Measurements from ENCODE around the gene DENND4A. TPM values are rescaled to one million over a fixed set of nuclear protein-coding genes. Genes with fewer than 3 reads are reported as not detected.

Gene DENND4A
- total RNA-seq, 4 donors from 2014 or later = 20.3 to 42.3 (median 33.7) TPM

DNA sequence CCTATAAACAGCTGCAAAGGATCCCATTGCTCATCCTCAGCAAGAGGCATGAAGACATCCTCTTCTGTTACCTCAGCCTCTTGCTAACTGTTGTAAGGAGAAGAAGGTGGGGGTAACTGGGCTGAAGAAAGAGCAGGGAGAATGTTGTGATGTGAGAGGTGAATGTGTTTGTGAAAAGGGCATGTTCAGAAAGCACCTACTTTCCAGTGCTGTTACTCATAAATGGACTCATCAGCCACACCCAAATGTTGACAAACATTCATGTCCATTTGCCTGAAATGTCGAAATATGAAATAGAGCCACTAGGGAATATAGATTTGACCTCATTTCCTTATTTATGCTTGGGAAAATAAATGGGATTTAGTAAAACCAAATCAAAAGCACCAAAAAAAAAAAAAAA lies 157.7 kb downstream of the DENND4A start:
- H3K4me3 ChIP-seq = no peak overlapping the region
- ATAC-seq = no peak
- no peaks in the 10 kb centered on the region for H3K27me3 ChIP-seq
- no peaks in the 10 kb centered on the region for H3K36me3 ChIP-seq
- H3K27ac ChIP-seq = no peak overlapping the region
- no peaks in the 10 kb centered on the region for H3K9me3 ChIP-seq
- peaks cover 0 to 9% (median 0%) of the 10 kb centered on the region in 3 donors for H3K4me1 ChIP-seq
- no peak for TF ChIP-seq EP300 (IDR thresholded peaks at IDR 0.05)
- no peak for TF ChIP-seq POLR2A (IDR thresholded peaks at IDR 0.05)
- no peak for TF ChIP-seq POLR2AphosphoS5 (IDR thresholded peaks at IDR 0.05)
- TF ChIP-seq, protein P1, sequence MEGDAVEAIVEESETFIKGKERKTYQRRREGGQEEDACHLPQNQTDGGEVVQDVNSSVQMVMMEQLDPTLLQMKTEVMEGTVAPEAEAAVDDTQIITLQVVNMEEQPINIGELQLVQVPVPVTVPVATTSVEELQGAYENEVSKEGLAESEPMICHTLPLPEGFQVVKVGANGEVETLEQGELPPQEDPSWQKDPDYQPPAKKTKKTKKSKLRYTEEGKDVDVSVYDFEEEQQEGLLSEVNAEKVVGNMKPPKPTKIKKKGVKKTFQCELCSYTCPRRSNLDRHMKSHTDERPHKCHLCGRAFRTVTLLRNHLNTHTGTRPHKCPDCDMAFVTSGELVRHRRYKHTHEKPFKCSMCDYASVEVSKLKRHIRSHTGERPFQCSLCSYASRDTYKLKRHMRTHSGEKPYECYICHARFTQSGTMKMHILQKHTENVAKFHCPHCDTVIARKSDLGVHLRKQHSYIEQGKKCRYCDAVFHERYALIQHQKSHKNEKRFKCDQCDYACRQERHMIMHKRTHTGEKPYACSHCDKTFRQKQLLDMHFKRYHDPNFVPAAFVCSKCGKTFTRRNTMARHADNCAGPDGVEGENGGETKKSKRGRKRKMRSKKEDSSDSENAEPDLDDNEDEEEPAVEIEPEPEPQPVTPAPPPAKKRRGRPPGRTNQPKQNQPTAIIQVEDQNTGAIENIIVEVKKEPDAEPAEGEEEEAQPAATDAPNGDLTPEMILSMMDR (IDR thresholded peaks at IDR 0.05) = no peak
- 83 to 86% methylated on average over 1 of the region's 1 CpG for WGBS, 2 donors (ENCODE audit: low coverage in 1 of 2)

DNA sequence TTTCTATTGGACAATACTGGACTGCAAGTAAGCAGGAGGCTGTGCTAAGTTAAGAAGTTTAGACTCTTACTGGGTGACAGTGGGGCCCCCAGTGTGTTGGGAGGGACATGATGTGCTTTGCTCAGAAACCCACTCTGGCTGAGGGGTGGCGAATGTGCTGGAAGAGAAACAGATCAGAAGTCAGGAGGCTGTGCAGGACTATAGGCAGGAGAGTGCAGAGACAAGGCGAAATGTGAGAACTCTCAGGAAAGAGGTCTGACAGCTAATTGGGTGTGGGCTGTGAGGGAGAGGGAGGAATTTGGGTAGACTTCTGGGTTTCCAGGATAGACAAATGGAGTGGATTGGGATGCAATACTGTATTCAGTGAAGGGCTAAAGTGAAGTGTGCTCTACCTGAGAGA lies 158.3 kb downstream of the DENND4A start:
- Histone ChIP-seq H3K4me1 (peaks cover 0 to 7% (median 0%) of the 10 kb centered on the region in 3 donors), H3K36me3 (no peaks in the 10 kb centered on the region), H3K27ac (no peak overlapping the region), H3K9me3 (no peaks in the 10 kb centered on the region), H3K4me3 (no peak overlapping the region), H3K27me3 (no peaks in the 10 kb centered on the region)
- 76% methylated on average over 2 of the region's 2 CpGs; no CpG with 5 or more reads in 1 of the 2 donors for WGBS, 2 donors (ENCODE audit: low coverage in 1 of 2)
- TF ChIP-seq, protein P1 (IDR thresholded peaks at IDR 0.05) = no peak
- TF ChIP-seq EP300 (IDR thresholded peaks at IDR 0.05) = no peak
- no peak for TF ChIP-seq POLR2AphosphoS5 (IDR thresholded peaks at IDR 0.05)
- TF ChIP-seq POLR2A (IDR thresholded peaks at IDR 0.05) = no peak
- no peak for ATAC-seq

DNA sequence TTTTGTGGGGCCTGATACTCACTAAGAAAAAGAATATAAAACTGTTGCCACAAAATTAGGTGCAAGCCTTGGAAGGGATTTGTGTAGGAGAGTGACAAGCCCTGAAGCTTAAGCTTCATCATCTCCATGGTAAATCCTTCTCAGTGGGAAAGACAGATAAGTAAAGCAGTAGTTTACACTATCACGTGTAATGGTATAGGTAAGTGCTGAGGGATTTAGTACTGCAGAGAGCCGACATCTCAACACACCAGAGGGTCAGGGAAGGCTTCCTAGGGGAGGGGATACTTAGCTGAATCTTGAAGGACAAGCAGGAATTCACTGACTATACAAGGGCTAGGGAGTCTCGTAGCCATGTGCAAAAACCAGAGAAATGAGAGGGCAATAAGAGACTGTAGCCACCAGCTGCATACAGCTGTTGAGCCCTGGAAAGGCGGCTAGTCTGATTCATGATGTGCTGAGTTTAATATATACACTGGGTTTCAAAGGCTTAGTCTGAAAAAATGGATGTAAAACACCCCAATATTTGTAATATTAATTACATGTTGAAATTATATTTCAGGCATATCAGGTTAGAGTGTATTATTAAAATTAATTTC lies 159.2 kb downstream of the DENND4A start:
- no peak for ATAC-seq
- Histone ChIP-seq H3K9me3 (no peaks in the 10 kb centered on the region), H3K36me3 (no peaks in the 10 kb centered on the region), H3K4me1 (no peaks in the 10 kb centered on the region), H3K27me3 (no peaks in the 10 kb centered on the region), H3K27ac (no peak overlapping the region), H3K4me3 (no peak overlapping the region)
- WGBS, 2 donors (ENCODE audit: low coverage in 1 of 2) = 33 to 50% methylated on average over 1 to 4 of the region's 4 CpGs
- TF ChIP-seq EP300 (IDR thresholded peaks at IDR 0.05) = no peak
- no peak for TF ChIP-seq POLR2A (IDR thresholded peaks at IDR 0.05)
- TF ChIP-seq, protein P1 (IDR thresholded peaks at IDR 0.05) = no peak
- no peak for TF ChIP-seq POLR2AphosphoS5 (IDR thresholded peaks at IDR 0.05)

DNA sequence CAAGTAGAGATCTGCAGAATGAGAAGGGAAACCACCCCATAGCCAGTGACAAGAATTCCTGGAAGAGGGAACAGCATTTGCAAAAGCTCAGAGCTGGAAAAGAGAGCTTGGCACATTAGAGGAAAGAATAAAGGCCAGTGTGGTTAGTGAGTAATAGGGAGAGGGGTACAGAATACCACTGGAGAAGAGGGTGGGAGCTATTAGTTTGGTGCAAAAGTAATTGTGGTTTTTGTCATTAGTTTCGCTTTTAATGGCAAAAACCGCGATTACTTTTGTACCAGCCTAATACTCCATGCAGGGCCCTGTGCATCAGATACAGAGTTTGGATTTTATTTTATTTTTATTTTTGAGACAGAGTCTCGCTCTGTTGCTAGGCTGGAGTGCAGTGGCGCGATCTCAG lies 160.6 kb downstream of the DENND4A start:
- H3K4me1 ChIP-seq = no peaks in the 10 kb centered on the region
- 91 to 97% methylated on average over 6 of the region's 6 CpGs for WGBS, 2 donors (ENCODE audit: low coverage in 1 of 2)
- no peak overlapping the region for H3K4me3 ChIP-seq
- H3K27me3 ChIP-seq = no peaks in the 10 kb centered on the region
- no peaks in the 10 kb centered on the region for H3K9me3 ChIP-seq
- ATAC-seq = no peak
- TF ChIP-seq EP300 (IDR thresholded peaks at IDR 0.05) (no peak), POLR2AphosphoS5 (IDR thresholded peaks at IDR 0.05) (no peak)
- TF ChIP-seq, protein P1 (IDR thresholded peaks at IDR 0.05) = no peak
- no peaks in the 10 kb centered on the region for H3K36me3 ChIP-seq
- H3K27ac ChIP-seq = no peak overlapping the region

DNA sequence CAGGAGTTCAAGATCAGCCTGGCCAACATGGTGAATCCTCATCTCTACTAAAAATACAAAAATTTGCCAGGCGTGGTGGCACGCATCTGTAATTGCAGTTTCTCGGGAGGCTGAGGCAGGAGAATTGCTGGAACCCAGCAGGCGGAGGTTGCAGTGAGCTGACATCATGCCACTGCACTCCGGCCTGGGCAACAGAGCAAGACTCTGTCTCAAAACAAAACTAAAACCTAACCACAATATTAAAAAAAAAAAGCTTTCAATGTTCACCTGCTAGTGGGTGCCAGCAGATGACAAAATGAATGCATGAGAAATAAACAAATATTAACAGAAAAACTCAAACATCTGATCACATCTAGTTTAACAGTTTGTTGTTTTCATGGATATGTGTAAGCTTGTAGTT lies 161.3 kb downstream of the DENND4A start:
- whole genome bisulfite sequencing, 2 donors (ENCODE audit: low coverage in 1 of 2) = 81 to 100% methylated on average over 3 to 5 of the region's 5 CpGs
- ATAC-seq = no peak

More for the DNA sequence above, 161.3 kb downstream of the DENND4A start:
- Histone ChIP-seq H3K27ac (no peak overlapping the region), H3K4me3 (no peak overlapping the region), H3K36me3 (peaks cover 0 to 7% of the 10 kb centered on the region in 2 donors), H3K4me1 (no peaks in the 10 kb centered on the region), H3K9me3 (no peaks in the 10 kb centered on the region), H3K27me3 (no peaks in the 10 kb centered on the region)
- no peak for TF ChIP-seq POLR2AphosphoS5 (IDR thresholded peaks at IDR 0.05)
- TF ChIP-seq, protein P1 (IDR thresholded peaks at IDR 0.05) = no peak
- no peak for TF ChIP-seq EP300 (IDR thresholded peaks at IDR 0.05)
- no peak for TF ChIP-seq POLR2A (IDR thresholded peaks at IDR 0.05)

Data from gastroesophageal sphincter (tissue), 4 donors.